Measurements from ENCODE around the gene TIMM44.

GRCh38 chr19:7977021-7977722 is 33.7 kb upstream of the TIMM44 start:
- TF ChIP-seq GATA3 (IDR thresholded peaks at IDR 0.05; ENCODE audit: low read depth, low read length) = no peak
- TF ChIP-seq GATA2 (IDR thresholded peaks at IDR 0.05; ENCODE audit: low read depth, low read length) = no peak

Data from SH-SY5Y (cell line).